Activated CD4-positive, alpha-beta T cell treated with anti-CD3 and anti-CD28 coated beads for 48 hours (primary cell): ENCODE measurements around the gene MFAP2.

Source experiments
- DNase-seq: peaks from one replicate; pipeline ENCODE4 v3.0.0-alpha.2; 2020

MFAP2 gene, protein sequence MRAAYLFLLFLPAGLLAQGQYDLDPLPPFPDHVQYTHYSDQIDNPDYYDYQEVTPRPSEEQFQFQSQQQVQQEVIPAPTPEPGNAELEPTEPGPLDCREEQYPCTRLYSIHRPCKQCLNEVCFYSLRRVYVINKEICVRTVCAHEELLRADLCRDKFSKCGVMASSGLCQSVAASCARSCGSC

GRCh38 chr1:16980473-16981268 is at the start of gene MFAP2:
MFAP2 (minus strand) TSS chr1:16980620; CDS start chr1:16978273, 2,347 bp downstream.
- DNase-seq: no peak

DNA sequence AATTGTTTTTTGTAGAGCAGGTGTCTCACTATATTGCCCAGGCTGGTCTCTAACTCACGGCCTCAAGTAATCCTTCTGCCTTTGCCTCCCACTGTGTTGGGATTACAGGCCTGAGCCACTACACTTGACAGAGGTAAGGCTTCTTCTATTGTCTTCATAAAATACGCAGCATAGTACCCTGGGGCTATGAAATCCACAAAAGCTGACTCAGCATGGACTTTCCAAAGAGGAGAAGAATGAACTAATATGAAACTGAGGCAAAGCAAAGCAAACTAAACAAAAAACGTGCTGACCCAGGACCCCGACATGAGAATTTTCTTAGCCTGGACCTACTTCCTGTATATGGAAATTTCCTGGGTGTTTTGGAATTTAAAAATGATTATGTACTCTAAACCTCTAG is 49.8 kb upstream of the MFAP2 start:
- DNase-seq: no peak

- DNase-seq: no peak
These were observed 48.3 kb upstream of the MFAP2 start for GRCh38 chr1:17028662-17029188.

GRCh38 chr1:17027900-17028299 is 47.5 kb upstream of the MFAP2 start:
- no peak for DNase-seq

DNA sequence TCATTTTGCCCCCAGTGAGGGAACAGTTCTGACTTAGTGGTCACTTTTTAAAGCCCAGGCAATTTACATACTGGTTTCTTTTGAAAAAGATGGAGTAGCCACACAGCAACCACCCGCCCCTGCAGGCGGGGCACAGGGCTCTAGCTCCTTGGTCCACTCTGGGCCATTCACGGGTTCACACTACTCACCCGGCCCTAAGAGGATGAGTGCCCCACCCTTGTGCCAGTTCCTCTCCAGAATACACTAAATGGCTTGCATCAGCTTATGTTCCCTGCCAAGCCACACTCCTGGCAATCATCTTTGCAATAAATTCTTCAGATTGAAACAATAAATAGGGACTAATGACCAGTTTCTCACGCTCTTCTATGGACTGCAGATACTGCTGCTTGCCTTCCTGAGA is 47.0 kb upstream of the MFAP2 start:
- DNase-seq: no peak

DNA sequence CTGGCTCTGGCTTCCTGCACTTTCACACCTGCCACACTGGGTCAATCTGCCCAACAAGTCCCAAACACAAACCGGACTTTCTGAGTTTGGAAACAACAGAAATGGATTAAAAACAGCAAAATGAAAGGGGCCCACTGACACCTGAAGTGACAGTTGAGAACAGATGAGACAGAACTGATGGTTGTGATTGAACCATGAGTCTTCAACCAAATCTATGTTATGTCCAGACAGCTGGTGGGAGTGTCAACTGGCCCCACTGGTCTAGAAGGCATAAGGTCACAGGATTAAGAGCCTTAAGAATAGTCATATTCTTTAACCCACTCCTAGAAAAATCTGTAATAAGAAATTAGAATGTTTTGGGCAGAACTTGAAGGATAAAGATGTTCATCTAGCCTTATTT is 44.3 kb upstream of the MFAP2 start:
- DNase-seq: no peak

GRCh38 chr1:17023573-17023972 is 43.2 kb upstream of the MFAP2 start:
- no peak for DNase-seq

GRCh38 chr1:17023102-17023501 is 42.7 kb upstream of the MFAP2 start:
- DNase-seq: no peak

GRCh38 chr1:17021896-17022295 is 41.5 kb upstream of the MFAP2 start:
- DNase-seq: no peak

DNA sequence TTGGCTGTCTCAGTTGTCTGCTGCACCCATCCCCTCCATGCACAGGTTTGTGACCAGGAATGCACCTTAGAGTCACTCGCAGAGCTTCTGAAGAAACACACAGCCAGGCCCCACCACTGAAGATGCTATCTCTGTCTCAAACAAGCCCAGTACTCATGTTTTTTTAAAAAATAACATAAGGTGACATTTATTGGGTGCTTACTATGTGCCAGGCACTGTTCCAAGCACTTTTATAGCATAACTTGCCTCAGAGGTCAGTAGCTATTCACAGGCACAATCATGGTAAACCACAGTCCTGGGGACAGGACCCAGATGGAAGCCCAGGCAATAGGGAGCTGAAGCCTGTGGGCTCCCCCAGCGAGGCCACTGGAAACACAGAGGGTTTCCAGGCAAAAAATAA is 40.1 kb upstream of the MFAP2 start:
- no peak for DNase-seq

DNA sequence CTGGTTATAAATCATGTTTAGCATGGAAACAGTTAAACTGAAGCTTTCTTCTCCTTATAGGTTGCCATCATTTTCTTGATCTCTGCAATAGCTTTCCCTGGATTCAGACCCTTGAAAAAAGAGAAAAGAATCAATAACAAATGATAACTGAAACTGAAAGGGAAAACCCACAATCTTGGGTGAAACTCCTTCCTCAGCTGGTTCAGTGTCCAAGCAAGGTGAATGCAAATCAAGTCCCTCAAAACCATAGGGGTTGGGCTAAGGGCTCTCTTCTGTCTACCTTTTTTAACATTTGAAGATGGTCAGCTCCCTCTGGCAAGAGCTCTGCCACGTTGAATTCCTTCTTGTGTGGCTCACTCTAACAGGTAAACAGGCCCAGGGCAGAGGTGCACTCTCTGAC is 38.4 kb upstream of the MFAP2 start:
- no peak for DNase-seq

- no peak for DNase-seq
These were observed 37.0 kb upstream of the MFAP2 start for GRCh38 chr1:17017435-17017834.

DNA sequence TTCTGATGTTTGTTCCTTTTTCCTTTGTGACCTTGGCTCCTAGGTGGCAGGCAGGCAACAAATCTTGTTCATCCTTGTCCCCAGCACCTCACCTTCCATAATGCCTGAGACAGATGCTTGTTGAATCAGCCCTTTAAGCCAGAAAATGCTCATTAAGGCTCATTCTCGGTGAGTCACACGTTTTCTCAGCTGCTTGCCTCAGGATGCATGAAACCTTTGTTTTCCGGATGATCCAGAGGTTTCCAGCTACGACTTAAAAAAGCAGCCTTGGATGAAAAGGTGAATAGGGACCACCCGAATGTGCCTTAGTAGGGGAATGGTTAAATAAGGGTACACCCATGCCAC is 35.9 kb upstream of the MFAP2 start:
- no peak for DNase-seq

- no peak for DNase-seq
These were observed 34.5 kb upstream of the MFAP2 start for GRCh38 chr1:17014671-17015567.

GRCh38 chr1:17013491-17014320 is 33.3 kb upstream of the MFAP2 start:
- no peak for DNase-seq

DNA sequence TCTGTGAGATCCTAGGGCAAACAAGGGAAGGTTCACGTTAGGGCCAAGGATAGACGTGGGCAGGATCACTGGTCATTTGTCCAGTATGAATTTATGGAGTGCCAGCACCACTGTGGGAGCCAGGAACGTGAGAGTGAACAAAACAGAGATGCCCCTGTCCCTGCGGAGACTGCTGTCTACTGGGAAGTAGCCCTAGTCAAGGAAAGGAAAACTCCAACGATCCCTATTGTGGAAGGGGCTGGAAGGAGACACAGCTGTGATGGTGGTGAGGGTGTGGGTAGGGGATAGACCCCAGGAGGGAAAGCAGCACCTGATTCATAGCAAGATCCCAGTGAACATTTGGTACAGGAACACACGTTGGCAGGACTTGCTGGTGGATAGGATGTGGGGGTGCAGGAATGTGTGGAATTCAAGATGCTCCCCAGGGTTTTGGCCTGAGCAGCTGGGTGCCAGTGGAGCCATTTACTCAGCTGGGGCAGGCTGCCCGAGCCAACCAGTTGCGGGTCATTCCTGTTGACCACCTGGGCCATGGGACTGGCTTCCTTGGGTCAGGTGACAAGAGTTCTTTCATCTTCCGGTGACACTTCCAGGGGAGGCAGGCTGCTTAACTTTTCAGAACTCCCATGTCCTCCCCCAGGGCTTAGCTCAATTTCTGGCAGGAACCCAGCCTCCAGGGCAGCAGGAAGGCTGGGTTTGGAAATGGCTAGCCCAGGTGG is 32.5 kb upstream of the MFAP2 start:
- no peak for DNase-seq

DNA sequence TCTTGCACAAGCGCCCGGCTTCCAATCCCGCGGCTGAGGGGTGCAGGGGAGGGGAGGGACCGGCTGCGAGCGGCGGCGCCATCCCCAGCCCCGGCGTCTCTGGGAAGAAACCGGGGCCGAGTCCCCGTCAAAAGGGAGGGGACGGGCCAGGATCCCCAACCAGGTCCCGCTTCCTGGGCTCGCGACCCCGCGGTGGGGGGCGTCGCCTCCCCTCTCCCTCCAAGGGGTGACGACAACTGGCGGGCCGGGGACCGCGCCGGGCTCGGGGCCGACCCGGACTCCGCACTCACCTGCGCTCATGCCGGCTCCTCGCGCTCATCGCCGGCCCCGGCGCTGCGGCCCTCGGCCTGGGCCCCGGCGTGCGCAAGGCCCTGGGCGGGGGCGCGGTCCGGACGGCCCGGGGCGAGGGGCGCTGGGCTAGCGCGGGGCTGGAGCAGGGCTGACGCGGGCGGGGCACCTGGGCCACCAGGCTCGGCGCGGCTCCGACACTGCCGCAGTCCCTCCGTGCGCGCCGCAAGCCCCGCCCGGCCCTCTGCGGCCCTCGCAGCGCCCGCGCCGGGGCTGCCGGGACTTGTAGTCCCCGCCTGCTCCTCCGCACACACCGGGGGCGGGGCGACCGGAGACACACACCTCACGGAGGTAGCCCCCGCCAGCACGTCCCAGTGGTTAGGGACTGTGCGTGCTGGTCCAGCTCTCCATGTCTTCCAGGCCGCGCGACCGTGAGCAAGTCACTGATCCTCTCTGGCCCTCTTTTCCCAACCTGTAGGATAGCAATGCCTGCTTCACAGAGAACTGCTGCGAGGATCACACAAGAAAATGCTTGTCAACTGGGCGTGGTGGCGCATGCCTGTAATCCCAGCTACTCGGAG is 31.3 kb upstream of the MFAP2 start, which contains the start of gene ATP13A2:
ATP13A2 (minus strand) TSS at position 490 of the 869 bp plus-strand sequence; CDS start at position 300, 190 bp downstream.
- DNase-seq: peak; percentile 85

- DNase-seq: no peak
These were observed 30.6 kb upstream of the MFAP2 start for GRCh38 chr1:17011092-17011438.

DNA sequence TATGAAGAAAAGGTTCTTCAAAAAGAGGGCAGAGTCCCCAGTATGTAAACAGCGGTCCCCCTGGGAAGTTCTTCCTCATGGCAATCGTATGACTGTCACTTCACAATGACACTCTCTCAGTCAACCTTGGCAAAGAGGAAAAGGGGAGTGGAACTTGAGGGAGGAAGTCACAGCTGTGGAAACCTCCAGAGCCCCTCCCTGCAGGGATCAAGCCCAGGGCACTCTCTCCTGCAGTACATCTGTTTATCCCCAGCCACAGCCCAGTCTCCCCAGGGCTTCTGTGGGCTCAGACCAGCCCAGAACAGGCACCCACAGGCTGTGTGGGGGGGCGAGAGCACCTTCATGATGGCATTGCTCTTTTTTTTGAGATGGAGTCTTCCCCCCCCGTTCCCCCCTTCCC is 29.3 kb upstream of the MFAP2 start:
- DNase-seq: no peak

- DNase-seq: no peak
These were observed 27.9 kb upstream of the MFAP2 start for GRCh38 chr1:17008208-17008855.
